ENCODE measurements around the gene AKAP12.
A peak's percentile ranks its signal among the peaks of the same experiment; 100 is the strongest.
"Not testable (repeated sequence)": the region's sequence is repeated elsewhere in the genome, so short reads cannot be mapped to it uniquely, and the experiment has no call there.

Gene AKAP12

DNA sequence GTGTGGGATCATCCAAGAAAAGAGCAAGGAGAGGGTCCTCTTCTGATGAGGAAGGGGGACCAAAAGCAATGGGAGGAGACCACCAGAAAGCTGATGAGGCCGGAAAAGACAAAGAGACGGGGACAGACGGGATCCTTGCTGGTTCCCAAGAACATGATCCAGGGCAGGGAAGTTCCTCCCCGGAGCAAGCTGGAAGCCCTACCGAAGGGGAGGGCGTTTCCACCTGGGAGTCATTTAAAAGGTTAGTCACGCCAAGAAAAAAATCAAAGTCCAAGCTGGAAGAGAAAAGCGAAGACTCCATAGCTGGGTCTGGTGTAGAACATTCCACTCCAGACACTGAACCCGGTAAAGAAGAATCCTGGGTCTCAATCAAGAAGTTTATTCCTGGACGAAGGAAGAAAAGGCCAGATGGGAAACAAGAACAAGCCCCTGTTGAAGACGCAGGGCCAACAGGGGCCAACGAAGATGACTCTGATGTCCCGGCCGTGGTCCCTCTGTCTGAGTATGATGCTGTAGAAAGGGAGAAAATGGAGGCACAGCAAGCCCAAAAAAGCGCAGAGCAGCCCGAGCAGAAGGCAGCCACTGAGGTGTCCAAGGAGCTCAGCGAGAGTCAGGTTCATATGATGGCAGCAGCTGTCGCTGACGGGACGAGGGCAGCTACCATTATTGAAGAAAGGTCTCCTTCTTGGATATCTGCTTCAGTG lies 110.8 kb downstream of the AKAP12 start:
- no peak for DNase-seq

DNA sequence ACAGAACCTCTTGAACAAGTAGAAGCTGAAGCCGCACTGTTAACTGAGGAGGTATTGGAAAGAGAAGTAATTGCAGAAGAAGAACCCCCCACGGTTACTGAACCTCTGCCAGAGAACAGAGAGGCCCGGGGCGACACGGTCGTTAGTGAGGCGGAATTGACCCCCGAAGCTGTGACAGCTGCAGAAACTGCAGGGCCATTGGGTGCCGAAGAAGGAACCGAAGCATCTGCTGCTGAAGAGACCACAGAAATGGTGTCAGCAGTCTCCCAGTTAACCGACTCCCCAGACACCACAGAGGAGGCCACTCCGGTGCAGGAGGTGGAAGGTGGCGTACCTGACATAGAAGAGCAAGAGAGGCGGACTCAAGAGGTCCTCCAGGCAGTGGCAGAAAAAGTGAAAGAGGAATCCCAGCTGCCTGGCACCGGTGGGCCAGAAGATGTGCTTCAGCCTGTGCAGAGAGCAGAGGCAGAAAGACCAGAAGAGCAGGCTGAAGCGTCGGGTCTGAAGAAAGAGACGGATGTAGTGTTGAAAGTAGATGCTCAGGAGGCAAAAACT lies 111.5 kb downstream of the AKAP12 start:
- no peak for DNase-seq

- no peak for DNase-seq
Measured at GRCh38 chr6:151351731-151352130, 112.0 kb downstream of the AKAP12 start.

- no peak for DNase-seq
Measured at GRCh38 chr6:151352410-151353396, 112.9 kb downstream of the AKAP12 start.

- no peak for DNase-seq
Measured at GRCh38 chr6:151353795-151354194, 114.0 kb downstream of the AKAP12 start.

GRCh38 chr6:151356983-151357382 lies 117.2 kb downstream of the AKAP12 start:
- DNase-seq, result not testable (repeated sequence)

- no peak for DNase-seq
Measured at GRCh38 chr6:151357758-151358436, 118.1 kb downstream of the AKAP12 start.

DNA sequence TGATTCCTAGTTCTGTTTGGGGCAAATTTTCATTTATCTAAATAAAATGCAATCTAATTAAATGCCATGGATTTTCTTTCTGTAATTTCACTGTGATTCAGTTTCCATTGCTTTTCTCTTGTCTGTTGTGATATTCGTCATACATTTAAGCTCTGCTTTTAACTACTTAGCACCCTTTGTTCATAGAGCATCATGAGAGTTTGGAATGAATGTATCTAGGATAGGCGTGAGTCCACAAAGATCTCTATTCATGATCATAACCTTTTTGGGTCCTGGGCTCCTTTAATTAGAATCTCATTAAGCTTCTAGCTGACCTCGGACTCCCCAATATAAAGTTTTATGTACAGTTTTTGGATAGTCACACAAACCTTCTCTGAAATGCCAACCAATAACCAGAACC lies 118.7 kb downstream of the AKAP12 start:
- no peak for DNase-seq

GRCh38 chr6:151359486-151359885 lies 119.7 kb downstream of the AKAP12 start:
- no peak for DNase-seq

GRCh38 chr6:151365233-151365632 lies 125.5 kb downstream of the AKAP12 start:
- no peak for DNase-seq

DNA sequence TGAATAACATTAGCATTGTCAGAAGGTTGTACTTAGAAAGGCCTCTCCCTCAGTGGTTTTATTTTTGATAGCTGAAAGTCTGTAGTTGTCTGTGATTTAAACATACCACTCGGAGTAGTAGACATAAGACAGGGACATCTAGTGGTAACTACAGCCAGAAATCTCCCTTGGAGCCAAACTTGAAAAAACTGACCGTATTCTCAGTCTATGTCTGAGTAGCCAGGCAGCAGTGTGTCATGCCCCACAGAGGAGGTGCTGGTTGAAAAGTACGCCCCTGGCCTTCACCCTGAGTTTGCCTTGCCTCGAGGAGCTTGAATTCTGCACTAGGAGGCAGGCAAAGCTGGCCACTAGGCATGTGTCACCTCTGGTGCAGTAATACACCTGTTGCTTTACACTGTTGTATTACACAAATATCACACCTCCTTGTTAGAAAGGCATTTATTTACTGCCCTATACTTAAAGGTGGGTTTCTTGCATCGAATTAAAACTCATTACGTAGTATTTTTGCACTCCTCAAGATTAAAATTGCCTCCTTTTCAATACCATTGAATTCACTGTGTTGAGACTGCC lies 130.8 kb downstream of the AKAP12 start:
- no peak for DNase-seq

DNA sequence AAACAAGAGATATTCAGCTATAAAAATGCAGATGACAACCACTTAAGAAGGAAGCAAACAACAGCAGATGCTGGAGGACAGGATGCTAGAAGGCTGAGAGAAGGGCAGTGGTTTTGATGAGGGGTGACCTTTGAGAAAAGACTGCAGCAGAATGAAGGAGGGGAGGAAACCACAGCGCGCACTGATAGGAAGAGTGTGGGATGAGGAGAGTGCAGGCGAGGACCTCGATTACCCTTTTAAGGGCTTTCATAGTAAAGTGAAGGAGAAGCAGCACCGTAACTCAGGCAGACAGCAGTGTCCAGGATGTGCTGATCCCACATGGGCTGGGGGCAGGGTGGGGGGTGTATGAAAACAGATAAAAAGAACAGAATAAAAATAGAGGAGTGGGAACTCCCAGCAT lies 132.4 kb downstream of the AKAP12 start:
- no peak for DNase-seq

GRCh38 chr6:151374036-151374683 lies 134.4 kb downstream of the AKAP12 start:
- DNase-seq, result no peak

GRCh38 chr6:151375833-151376232 lies 136.1 kb downstream of the AKAP12 start:
- DNase-seq, result no peak

- no peak for DNase-seq
Measured at GRCh38 chr6:151376440-151376839, 136.7 kb downstream of the AKAP12 start.

DNA sequence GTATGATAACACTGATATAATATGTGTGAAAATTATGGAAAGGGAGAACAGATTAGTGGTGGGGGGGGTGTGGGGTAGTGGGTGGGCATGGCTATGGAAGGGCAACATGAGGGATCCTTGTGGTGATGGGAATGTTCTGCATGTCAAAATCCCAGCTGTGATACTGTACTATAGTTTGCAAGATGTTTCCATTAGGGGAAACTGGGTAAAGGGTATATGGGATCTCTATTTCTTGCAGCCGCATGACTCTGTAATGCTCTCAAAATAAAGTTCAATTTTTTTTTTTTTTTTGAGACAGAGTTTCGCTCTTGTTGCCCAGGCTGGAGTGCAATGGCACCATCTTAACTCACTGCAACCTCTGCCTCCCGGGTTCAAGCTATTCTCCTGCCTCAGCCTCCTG lies 137.3 kb downstream of the AKAP12 start:
- DNase-seq, result no peak

- DNase-seq, result peak in 1 of 2 donors; percentile 6
Measured at GRCh38 chr6:151379933-151380847, 140.4 kb downstream of the AKAP12 start.

- no peak for DNase-seq
Measured at GRCh38 chr6:151380848-151381205, 141.1 kb downstream of the AKAP12 start.

GRCh38 chr6:151381722-151382121 lies 142.0 kb downstream of the AKAP12 start:
- DNase-seq, result no peak

- DNase-seq, result not testable (repeated sequence)
Measured at GRCh38 chr6:151382631-151383030, 142.9 kb downstream of the AKAP12 start.

GRCh38 chr6:151384151-151384550 lies 144.4 kb downstream of the AKAP12 start:
- no peak for DNase-seq

Data from hippocampal formation (tissue), 2 donors.